H1 (cell line): ENCODE data around the gene ELFN1. TPM values are rescaled to one million over a fixed set of nuclear protein-coding genes. Genes with fewer than 3 reads are reported as not detected.

Experiments used
- BACH1 ChIP-seq: IDR thresholded peaks from 2 replicates; pipeline ENCODE4 v1.6.1; 2012; ENCODE audit warnings: low read length, improper control_type of control experiment
- CBX5 ChIP-seq: fragments of 300-800, 300-1000 bp; sonication (generic); IDR thresholded peaks from 2 replicates; pipeline ENCODE4 v1.7.1; 2016; ENCODE audit warnings: antibody characterized with exemption, low read length, low read depth
- EP300 ChIP-seq, 2 experiments: IDR thresholded peaks; 1 replicate in 1 of 2; 2 replicates in 1 of 2; pipeline ENCODE4 v1.6.1; 2011 to 2012; ENCODE audit warnings: low read depth in 2 of 2, low read length in 2 of 2, mild to moderate bottlenecking in 2 of 2, borderline replicate concordance in 1 of 2, inconsistent platforms in 1 of 2, moderate library complexity in 1 of 2
- NANOG ChIP-seq: IDR thresholded peaks from 2 replicates; pipeline ENCODE4 v1.6.1; 2011; ENCODE audit warnings: low read length, low read depth, mild to moderate bottlenecking, inconsistent platforms; ENCODE audit not compliant: insufficient read depth, poor library complexity, severe bottlenecking
- RAD21 ChIP-seq, 2 experiments: IDR thresholded peaks in 1 of 2; conservative IDR thresholded peaks in 1 of 2; 2 replicates each; pipeline ENCODE4 v1.6.1; 2011; ENCODE audit warnings: low read depth in 2 of 2, low read length in 2 of 2, improper control_type of control experiment in 1 of 2, inconsistent platforms in 1 of 2, mild to moderate bottlenecking in 1 of 2, moderate library complexity in 1 of 2
- TAF7 ChIP-seq: optimal IDR thresholded peaks from 2 replicates; pipeline ENCODE3; 2011; ENCODE audit warnings: low read depth, mild to moderate bottlenecking, inconsistent platforms, low read length, moderate library complexity, borderline replicate concordance
- TBP ChIP-seq: IDR thresholded peaks from 2 replicates; pipeline ENCODE4 v1.6.1; 2011; ENCODE audit warnings: low read depth, low read length, improper control_type of control experiment
- TCF12 ChIP-seq: IDR thresholded peaks from 2 replicates; pipeline ENCODE4 v1.6.1; 2011; ENCODE audit warnings: low read depth, mild to moderate bottlenecking, low read length
- polyA plus RNA-seq, 7 experiments: library from polyadenylated mRNA; depleted of rRNA in 3 of 7; stranded (reverse) in 5 of 7; unstranded in 2 of 7; fragments of >200 nt in 5 of 7; fragments of 200-250 nt in 2 of 7; gene quantifications; 1 replicate in 5 of 7; 2 replicates in 1 of 7; 4 replicates in 1 of 7; pipeline versions ENCODE4 v1.2.1 to v1.2.3, GENCODE V29; 2011 to 2013; ENCODE audit warnings: missing spikeins in 2 of 7, mixed read lengths in 2 of 7
- total RNA-seq: library from RNA; stranded (reverse); fragmentation: NEBNext Ultra II Directional; extraction: Animal tissue kit (Norgen Biotek cat#: 25700); gene quantifications from 2 replicates; pipeline ENCODE4 v1.2.1, GENCODE V29; 2021
- TF ChIP-seq, protein P1 (sequence below): fragments of 300-600 bp; sonication (generic); IDR thresholded peaks from 2 replicates; pipeline ENCODE4 v1.7.1; 2012; ENCODE audit warnings: low read length, moderate library complexity, mild to moderate bottlenecking, inconsistent platforms; ENCODE audit not compliant: insufficient replicate concordance

Gene ELFN1
- total and polyA plus RNA-seq, 2 of the 8 experiments (the other 6 are each of a cell fraction or from before 2014, with no cell fraction given), result 2.0 to 4.5 TPM

DNA sequence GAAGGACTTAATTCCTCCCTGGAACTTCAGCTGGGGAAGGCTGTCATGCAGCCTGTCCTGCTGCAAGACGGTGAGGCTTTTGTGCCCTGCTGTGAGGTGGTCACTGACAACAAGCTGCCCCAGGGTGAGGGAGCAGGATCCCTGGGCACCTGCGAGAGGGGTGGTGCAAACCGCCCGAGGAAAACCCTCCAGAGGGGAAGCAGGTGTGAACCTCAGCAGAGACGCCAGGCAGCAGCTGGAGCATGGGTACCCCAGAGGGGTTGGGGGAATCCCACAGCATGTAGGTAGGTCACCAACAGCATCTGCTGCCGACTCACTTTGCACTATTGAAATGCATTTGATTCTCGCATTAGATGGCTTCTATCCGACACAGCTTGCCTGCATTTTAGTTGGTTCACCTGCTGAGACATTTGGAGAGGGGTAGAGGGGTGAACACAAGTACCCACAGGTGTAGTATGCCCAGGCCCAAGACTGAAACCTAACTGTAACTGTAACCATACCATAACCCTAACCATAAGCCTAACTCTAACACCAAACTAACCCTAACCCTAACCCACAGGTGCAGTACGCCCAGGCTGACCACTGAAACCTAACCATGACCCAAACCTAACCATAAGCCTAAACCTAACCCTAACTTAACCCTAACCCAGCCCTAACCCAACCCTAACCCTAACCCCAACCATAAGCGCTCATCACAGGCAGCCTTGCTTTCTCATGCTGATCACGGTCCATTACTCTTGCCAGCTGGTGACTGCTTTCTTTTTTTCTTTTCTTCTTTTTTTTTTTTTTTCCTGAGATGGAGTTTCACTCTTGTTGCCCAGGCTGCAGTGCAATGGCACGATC is 85.9 kb downstream of the ELFN1 start (continued):
- TF ChIP-seq, protein P1, sequence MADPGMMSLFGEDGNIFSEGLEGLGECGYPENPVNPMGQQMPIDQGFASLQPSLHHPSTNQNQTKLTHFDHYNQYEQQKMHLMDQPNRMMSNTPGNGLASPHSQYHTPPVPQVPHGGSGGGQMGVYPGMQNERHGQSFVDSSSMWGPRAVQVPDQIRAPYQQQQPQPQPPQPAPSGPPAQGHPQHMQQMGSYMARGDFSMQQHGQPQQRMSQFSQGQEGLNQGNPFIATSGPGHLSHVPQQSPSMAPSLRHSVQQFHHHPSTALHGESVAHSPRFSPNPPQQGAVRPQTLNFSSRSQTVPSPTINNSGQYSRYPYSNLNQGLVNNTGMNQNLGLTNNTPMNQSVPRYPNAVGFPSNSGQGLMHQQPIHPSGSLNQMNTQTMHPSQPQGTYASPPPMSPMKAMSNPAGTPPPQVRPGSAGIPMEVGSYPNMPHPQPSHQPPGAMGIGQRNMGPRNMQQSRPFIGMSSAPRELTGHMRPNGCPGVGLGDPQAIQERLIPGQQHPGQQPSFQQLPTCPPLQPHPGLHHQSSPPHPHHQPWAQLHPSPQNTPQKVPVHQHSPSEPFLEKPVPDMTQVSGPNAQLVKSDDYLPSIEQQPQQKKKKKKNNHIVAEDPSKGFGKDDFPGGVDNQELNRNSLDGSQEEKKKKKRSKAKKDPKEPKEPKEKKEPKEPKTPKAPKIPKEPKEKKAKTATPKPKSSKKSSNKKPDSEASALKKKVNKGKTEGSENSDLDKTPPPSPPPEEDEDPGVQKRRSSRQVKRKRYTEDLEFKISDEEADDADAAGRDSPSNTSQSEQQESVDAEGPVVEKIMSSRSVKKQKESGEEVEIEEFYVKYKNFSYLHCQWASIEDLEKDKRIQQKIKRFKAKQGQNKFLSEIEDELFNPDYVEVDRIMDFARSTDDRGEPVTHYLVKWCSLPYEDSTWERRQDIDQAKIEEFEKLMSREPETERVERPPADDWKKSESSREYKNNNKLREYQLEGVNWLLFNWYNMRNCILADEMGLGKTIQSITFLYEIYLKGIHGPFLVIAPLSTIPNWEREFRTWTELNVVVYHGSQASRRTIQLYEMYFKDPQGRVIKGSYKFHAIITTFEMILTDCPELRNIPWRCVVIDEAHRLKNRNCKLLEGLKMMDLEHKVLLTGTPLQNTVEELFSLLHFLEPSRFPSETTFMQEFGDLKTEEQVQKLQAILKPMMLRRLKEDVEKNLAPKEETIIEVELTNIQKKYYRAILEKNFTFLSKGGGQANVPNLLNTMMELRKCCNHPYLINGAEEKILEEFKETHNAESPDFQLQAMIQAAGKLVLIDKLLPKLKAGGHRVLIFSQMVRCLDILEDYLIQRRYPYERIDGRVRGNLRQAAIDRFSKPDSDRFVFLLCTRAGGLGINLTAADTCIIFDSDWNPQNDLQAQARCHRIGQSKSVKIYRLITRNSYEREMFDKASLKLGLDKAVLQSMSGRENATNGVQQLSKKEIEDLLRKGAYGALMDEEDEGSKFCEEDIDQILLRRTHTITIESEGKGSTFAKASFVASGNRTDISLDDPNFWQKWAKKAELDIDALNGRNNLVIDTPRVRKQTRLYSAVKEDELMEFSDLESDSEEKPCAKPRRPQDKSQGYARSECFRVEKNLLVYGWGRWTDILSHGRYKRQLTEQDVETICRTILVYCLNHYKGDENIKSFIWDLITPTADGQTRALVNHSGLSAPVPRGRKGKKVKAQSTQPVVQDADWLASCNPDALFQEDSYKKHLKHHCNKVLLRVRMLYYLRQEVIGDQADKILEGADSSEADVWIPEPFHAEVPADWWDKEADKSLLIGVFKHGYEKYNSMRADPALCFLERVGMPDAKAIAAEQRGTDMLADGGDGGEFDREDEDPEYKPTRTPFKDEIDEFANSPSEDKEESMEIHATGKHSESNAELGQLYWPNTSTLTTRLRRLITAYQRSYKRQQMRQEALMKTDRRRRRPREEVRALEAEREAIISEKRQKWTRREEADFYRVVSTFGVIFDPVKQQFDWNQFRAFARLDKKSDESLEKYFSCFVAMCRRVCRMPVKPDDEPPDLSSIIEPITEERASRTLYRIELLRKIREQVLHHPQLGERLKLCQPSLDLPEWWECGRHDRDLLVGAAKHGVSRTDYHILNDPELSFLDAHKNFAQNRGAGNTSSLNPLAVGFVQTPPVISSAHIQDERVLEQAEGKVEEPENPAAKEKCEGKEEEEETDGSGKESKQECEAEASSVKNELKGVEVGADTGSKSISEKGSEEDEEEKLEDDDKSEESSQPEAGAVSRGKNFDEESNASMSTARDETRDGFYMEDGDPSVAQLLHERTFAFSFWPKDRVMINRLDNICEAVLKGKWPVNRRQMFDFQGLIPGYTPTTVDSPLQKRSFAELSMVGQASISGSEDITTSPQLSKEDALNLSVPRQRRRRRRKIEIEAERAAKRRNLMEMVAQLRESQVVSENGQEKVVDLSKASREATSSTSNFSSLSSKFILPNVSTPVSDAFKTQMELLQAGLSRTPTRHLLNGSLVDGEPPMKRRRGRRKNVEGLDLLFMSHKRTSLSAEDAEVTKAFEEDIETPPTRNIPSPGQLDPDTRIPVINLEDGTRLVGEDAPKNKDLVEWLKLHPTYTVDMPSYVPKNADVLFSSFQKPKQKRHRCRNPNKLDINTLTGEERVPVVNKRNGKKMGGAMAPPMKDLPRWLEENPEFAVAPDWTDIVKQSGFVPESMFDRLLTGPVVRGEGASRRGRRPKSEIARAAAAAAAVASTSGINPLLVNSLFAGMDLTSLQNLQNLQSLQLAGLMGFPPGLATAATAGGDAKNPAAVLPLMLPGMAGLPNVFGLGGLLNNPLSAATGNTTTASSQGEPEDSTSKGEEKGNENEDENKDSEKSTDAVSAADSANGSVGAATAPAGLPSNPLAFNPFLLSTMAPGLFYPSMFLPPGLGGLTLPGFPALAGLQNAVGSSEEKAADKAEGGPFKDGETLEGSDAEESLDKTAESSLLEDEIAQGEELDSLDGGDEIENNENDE, result no peak
- TF ChIP-seq TAF7 (no peak), RAD21 (IDR thresholded peaks at IDR 0.05 in 1 of 2, conservative IDR thresholded peaks at IDR 0.05 in 1 of 2; ENCODE audit: low read depth in 2 of 2, low read length in 2 of 2) (no peak), CBX5 (no peak), TCF12 (0 out of 2 replicates have a peak, but pooled peaks have one; percentile 68), TBP (no peak), NANOG (peak; percentile 84), EP300 (IDR thresholded peaks at IDR 0.05; ENCODE audit: borderline replicate concordance in 1 of 2, low read depth in 2 of 2, low read length in 2 of 2) (no peak), BACH1 (no peak)
